Stimulated activated CD8-positive, alpha-beta memory T cell treated with anti-CD3 and anti-CD28 coated beads, Interleukin-15, amount 100 ng/mL, for 4 hours (primary cell): ENCODE results near the gene TRIM21.
"Not testable (repeated sequence)": the region's sequence is repeated elsewhere in the genome, so short reads cannot be mapped to it uniquely, and the experiment has no call there.

Experiments
- DNase-seq, 2 donors: peaks; one replicate each; pipeline ENCODE4 v3.0.0-alpha.2; 2020; ENCODE audit warnings: low read depth in 2 of 2

TRIM21 gene

GRCh38 chr11:4393209-4393857, at the start of gene TRIM21:
TSS of gene TRIM21 (minus strand) at chr11:4393702. CDS start at chr11:4390409, 3,293 bp downstream.
- peak; percentile 72 to 88 for DNase-seq

GRCh38 chr11:4441515-4441914, 48.0 kb upstream of the TRIM21 start:
- no peak for DNase-seq

GRCh38 chr11:4436411-4436810, 42.9 kb upstream of the TRIM21 start:
- no peak for DNase-seq

- no peak for DNase-seq
Observed at GRCh38 chr11:4433856-4434255, 40.4 kb upstream of the TRIM21 start.

- DNase-seq: no peak
Observed at GRCh38 chr11:4430051-4430450, 36.5 kb upstream of the TRIM21 start.

GRCh38 chr11:4418403-4418802, 24.9 kb upstream of the TRIM21 start:
- DNase-seq: no peak

GRCh38 chr11:4416816-4417215, 23.3 kb upstream of the TRIM21 start:
- DNase-seq: no peak

GRCh38 chr11:4416306-4416705, 22.8 kb upstream of the TRIM21 start:
- DNase-seq: no peak

GRCh38 chr11:4406206-4406605, 12.7 kb upstream of the TRIM21 start:
- DNase-seq: not testable (repeated sequence)

- DNase-seq: no peak
Observed at GRCh38 chr11:4393858-4394223, 339 bp upstream of the TRIM21 start.

- DNase-seq: no peak
Observed at GRCh38 chr11:4388221-4388620, 5.3 kb downstream of the TRIM21 start.

GRCh38 chr11:4385978-4386740, 7.3 kb downstream of the TRIM21 start:
- DNase-seq: no peak

GRCh38 chr11:4381901-4382300, 11.6 kb downstream of the TRIM21 start:
- DNase-seq: no peak

- no peak for DNase-seq
Observed at GRCh38 chr11:4375431-4376140, 17.9 kb downstream of the TRIM21 start.

- DNase-seq: no peak
Observed at GRCh38 chr11:4370166-4370565, 23.3 kb downstream of the TRIM21 start.

GRCh38 chr11:4368286-4368685, 25.2 kb downstream of the TRIM21 start, which contains the start of gene OR52B4:
TSS of gene OR52B4 (minus strand) at chr11:4368386. CDS start at chr11:4368295, 91 bp downstream.
- no peak for DNase-seq

GRCh38 chr11:4348142-4348541, 45.4 kb downstream of the TRIM21 start:
- DNase-seq: not testable (repeated sequence)

GRCh38 chr11:4345366-4345765, 48.1 kb downstream of the TRIM21 start:
- DNase-seq: not testable (repeated sequence)
